Choroid plexus epithelial cell (primary cell): ENCODE data around the gene AP1M1.

Source experiments
- DNase-seq: peaks from one replicate; pipeline ENCODE4 v3.0.0-alpha.2; 2010; ENCODE audit warnings: low read depth
- H3K4me3 ChIP-seq: 2 replicates; pipeline ENCODE4 v1.5.1; 2011; ENCODE audit warnings: low read depth, mild to moderate bottlenecking, control low read depth, low read length, moderate library complexity
- TF ChIP-seq, protein P1 (sequence below): conservative IDR thresholded peaks from 2 replicates; pipeline ENCODE4 v1.5.1; 2011; ENCODE audit warnings: low read depth, mild to moderate bottlenecking, control low read depth, inconsistent platforms, low read length, moderate library complexity

The AP1M1 gene

DNA sequence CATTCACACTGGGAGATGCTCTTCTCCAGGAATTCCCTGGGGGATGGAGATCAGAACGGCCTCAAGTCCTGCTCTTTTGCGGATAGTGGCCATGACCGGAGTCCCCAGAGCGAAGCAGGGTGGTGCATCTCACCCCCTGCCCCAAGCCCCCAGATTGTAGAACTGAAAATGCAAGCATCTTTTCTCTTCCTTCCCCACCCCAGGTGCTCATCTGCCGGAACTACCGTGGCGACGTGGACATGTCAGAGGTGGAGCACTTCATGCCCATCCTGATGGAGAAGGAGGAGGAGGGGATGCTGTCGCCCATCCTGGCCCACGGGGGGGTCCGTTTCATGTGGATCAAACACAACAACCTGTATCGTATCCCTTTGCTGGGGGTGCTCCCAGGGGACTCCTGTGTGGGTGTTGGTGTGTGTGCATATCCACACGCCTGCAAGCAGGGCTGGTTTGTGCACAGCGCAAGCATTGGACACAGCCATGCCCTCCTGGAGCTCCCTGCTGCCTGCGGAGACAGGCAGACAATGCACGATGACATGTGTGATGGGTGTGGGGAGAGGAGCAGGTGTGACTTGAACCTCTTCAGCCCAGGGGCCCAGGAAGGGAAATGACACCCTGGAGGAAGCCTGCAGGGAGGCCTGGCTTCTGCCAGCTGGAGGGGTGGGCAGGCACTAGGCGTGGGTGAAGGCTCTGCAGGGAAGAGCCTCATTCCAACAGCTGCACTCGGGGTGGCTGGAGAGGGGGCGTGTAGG, 5.7 kb downstream of the AP1M1 start:
- TF ChIP-seq, protein P1, sequence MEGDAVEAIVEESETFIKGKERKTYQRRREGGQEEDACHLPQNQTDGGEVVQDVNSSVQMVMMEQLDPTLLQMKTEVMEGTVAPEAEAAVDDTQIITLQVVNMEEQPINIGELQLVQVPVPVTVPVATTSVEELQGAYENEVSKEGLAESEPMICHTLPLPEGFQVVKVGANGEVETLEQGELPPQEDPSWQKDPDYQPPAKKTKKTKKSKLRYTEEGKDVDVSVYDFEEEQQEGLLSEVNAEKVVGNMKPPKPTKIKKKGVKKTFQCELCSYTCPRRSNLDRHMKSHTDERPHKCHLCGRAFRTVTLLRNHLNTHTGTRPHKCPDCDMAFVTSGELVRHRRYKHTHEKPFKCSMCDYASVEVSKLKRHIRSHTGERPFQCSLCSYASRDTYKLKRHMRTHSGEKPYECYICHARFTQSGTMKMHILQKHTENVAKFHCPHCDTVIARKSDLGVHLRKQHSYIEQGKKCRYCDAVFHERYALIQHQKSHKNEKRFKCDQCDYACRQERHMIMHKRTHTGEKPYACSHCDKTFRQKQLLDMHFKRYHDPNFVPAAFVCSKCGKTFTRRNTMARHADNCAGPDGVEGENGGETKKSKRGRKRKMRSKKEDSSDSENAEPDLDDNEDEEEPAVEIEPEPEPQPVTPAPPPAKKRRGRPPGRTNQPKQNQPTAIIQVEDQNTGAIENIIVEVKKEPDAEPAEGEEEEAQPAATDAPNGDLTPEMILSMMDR = no peak
- no peak for DNase-seq
- no peak overlapping the region for H3K4me3 ChIP-seq

DNA sequence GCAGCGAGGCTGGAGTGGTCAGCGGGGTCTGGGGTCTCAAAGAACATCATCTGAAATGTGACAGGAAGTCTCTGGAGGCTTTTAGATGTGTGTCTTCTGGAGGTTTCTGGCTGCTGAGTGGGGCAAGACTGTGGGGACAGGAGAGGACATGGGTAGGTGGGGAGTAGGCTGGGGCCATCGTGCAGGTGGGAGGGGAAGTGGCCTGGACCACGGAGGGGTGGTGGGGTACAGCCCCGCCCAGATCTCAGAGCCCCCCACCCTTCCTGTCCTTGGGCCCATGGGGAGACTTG, 6.2 kb downstream of the AP1M1 start:
- TF ChIP-seq, protein P1 = no peak
- no peak overlapping the region for H3K4me3 ChIP-seq
- DNase-seq = no peak

DNA sequence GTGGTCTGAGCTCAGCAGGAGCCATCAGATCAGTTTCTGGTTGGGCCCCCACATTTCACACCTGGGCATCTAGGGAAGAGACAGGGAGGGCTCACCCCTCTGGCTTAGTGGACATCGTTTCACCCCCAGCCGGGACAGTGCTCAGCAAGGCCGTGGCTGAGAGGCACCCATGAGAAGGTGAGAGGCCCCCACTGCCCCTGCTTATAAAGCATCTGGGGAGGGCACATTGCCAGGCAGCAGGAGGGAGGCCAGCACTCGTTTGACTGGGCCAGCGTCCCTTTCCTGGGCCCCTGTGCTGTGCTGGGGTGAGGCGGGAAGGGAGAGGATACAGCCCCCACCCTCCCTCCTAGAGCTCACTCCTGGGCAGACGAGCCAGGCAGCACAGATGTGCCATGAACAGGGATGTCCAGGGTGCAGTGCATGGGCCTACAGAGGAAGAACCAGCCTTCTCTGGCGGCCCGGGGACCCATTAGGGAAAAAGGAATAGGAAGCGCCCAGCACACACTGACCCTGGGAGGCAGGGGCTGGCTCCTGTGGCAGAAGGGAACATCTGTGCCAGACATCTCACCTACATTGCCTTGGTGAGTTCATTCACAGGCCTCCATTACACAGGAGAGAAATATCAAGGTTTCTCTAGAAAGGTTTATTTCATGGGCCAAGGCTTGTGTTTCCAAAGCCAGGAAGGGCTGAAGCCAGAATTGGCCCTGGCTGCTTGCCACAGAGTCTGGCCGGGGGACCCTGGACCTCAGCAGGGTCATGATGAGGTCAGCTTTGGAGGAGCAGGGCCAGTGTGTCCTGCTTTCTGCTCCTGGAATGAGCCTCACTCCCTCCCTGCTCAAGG, 7.7 kb downstream of the AP1M1 start:
- TF ChIP-seq, protein P1 = no peak
- no peak for DNase-seq
- no peak overlapping the region for H3K4me3 ChIP-seq

DNA sequence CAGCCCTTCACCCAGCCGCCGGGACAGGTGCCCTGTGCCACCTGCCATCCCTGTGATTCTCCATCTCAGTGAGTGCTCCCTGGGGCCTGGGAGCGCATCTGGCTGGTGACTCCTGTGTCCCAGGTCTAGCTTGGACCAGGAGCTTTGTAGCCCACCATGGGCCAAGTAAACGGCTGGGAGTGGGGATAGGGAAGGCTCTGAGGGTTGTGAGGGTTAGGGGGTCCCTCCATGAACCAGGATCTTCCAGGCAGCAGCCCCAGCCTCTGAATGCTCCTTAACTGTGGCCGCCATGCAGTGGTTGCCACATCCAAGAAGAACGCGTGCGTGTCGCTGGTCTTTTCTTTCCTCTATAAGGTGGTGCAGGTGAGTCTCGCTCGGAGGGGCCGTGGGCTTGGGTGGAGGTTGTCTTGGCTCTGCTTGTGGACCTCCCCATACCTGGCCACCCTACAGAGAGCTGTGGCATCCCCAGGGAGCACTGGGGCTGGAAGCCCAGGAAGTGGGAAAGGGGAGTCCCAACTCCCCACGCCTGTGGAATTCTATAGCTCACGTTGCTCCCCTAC, 8.4 kb downstream of the AP1M1 start:
- no peak for DNase-seq
- TF ChIP-seq, protein P1 = no peak
- H3K4me3 ChIP-seq = no peak overlapping the region

DNA sequence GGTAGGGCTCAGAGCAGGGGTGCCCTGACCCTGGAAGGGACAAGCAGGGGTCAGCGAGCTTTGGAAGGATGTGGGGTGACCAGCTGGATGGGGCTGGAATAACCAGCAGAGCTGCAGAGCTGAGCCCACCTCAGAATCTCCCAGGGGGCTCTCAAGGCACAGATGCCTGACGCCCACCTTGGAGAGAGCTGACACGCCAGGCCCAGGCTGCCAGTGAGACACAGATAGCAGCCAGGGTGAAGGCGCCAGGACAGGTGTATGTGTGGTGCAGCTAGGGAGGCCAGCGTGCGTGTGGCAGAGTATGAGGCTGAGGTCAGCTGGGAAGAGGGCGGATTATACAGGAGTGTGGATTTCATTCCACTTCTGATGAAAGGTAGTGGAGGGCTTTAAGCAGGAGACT, 8.9 kb downstream of the AP1M1 start:
- TF ChIP-seq, protein P1 = no peak
- H3K4me3 ChIP-seq = no peak overlapping the region
- DNase-seq = no peak

DNA sequence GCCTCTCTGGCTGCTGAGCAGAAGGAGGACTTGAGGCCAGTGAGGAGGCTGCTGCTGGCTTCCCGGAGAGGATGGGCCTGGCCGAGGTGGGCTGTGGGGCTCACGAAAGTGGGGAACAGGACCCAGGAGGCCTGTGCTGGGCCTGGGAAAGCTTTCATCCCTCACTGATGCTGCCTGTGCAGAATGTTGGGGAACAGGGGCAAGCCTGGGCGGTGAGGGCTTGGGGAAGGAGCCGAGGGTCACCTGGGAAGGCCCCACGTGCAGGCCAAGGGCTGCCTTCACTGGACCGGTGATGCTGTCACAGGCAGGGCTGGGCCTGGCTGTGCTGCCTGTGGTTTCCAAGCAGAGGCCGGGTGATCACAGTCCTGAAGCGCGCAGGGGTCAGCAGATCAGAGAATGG, 9.4 kb downstream of the AP1M1 start:
- DNase-seq = no peak
- TF ChIP-seq, protein P1 = no peak
- H3K4me3 ChIP-seq = no peak overlapping the region
